Endothelial cell of umbilical vein (primary cell): Measurements from ENCODE around the gene CNNM4. TPM values are rescaled to one million over a fixed set of nuclear protein-coding genes. Genes with fewer than 3 reads are reported as not detected.

Source experiments
- BruUV-seq: library from RNA; stranded (reverse); fragments of 400-500 nt; replicated peaks from 2 replicates; lab custom pipeline; 2021; lab: Mats Ljungman, UMichigan
- CTCF ChIA-PET: fragments of 300-600, 350-600 bp; sonication (Branson Sonifier 250); formaldehyde crosslinking; loops from one replicate; lab custom pipeline; 2021; ENCODE audit warnings: antibody characterized with exemption, inconsistent platforms; lab: Charles Lee
- POLR2A ChIA-PET: fragments of 300-600, 350-600 bp; sonication (Branson Sonifier 250); formaldehyde crosslinking; loops from one replicate; lab custom pipeline; 2021; ENCODE audit warnings: antibody characterized with exemption, inconsistent platforms; lab: Charles Lee
- DNase-seq: peaks from one replicate; pipeline ENCODE4 v3.0.0-alpha.2; 2011; ENCODE audit warnings: low read depth, low spot score
- FAIRE-seq: peaks from 2 replicates; lab custom pipeline; 2011; peaks lifted over from hg19 to GRCh38; lab: Jason Lieb, UNC
- H2AFZ ChIP-seq: 2 replicates; pipeline ENCODE4 v1.6.0; 2012; ENCODE audit warnings: low read depth, low read length, control low read depth, inconsistent platforms
- H3K27ac ChIP-seq: 2 replicates; pipeline ENCODE4 v1.5.1; 2011; ENCODE audit warnings: low read depth, mild to moderate bottlenecking, control low read depth, low read length, moderate library complexity; ENCODE audit not compliant: insufficient read depth
- H3K27me3 ChIP-seq, 2 experiments: 2 replicates each; pipeline versions ENCODE4 v1.6.0 to v1.6.1; 2011; ENCODE audit warnings: low read length in 2 of 2, mixed read lengths in 1 of 2; ENCODE audit not compliant: control insufficient read depth in 2 of 2, insufficient read depth in 2 of 2
- H3K36me3 ChIP-seq, 2 experiments: 2 replicates in 1 of 2; 3 replicates in 1 of 2; pipeline ENCODE4 v1.5.1; 2011; ENCODE audit warnings: low read length in 2 of 2, mild to moderate bottlenecking in 1 of 2, moderate library complexity in 1 of 2; ENCODE audit not compliant: control insufficient read depth in 2 of 2, insufficient read depth in 2 of 2; ENCODE audit errors: extremely low read depth in 1 of 2
- H3K4me1 ChIP-seq: 3 replicates; pipeline ENCODE4 v1.5.1; 2011; ENCODE audit warnings: mild to moderate bottlenecking, low read length; ENCODE audit not compliant: control insufficient read depth, insufficient read depth; ENCODE audit errors: extremely low read depth
- H3K4me2 ChIP-seq: 2 replicates; pipeline ENCODE4 v1.6.1; 2011; ENCODE audit warnings: low read length, control low read depth, mixed read lengths; ENCODE audit not compliant: insufficient read depth
- H3K4me3 ChIP-seq, 3 experiments: fragments of 200-600 bp in 1 of 3; sonication (generic), shearing (Covaris generic) in 1 of 3; replicated peaks in 1 of 3; 2 replicates each; pipeline ENCODE4 v1.5.1; 2011 to 2016; ENCODE audit warnings: control low read depth in 3 of 3, low read length in 3 of 3, mild to moderate bottlenecking in 2 of 3, inconsistent platforms in 1 of 3, low read depth in 1 of 3, moderate library complexity in 1 of 3; ENCODE audit not compliant: insufficient read depth in 1 of 3
- H3K79me2 ChIP-seq: 2 replicates; pipeline ENCODE4 v1.6.0; 2012; ENCODE audit warnings: low read length, inconsistent platforms; ENCODE audit not compliant: control insufficient read depth, insufficient read depth
- H3K9ac ChIP-seq: replicated peaks from 2 replicates; pipeline ENCODE3; 2011; ENCODE audit warnings: low read length, control low read depth; ENCODE audit not compliant: insufficient read depth; ENCODE audit errors: extremely low read depth
- H3K9me1 ChIP-seq: replicated peaks from 3 replicates; pipeline ENCODE4 v1.6.0; 2011; ENCODE audit warnings: mild to moderate bottlenecking, low read length; ENCODE audit not compliant: control insufficient read depth, insufficient read depth; ENCODE audit errors: extremely low read depth
- H3K9me3 ChIP-seq: replicated peaks from 2 replicates; pipeline ENCODE4 v1.5.1; 2012; ENCODE audit warnings: low read length, inconsistent platforms; ENCODE audit not compliant: control insufficient read depth, insufficient read depth
- H4K20me1 ChIP-seq: replicated peaks from 2 replicates; pipeline ENCODE3; 2011; ENCODE audit warnings: mild to moderate bottlenecking, low read length; ENCODE audit not compliant: control insufficient read depth, insufficient read depth; ENCODE audit errors: extremely low read depth
- EZH2 ChIP-seq: IDR thresholded peaks from 2 replicates; pipeline ENCODE4 v1.6.1; 2012; ENCODE audit warnings: borderline replicate concordance, low read depth, mild to moderate bottlenecking, moderate library complexity, low read length, inconsistent platforms; ENCODE audit not compliant: severe bottlenecking
- FOS ChIP-seq: IDR thresholded peaks from 2 replicates; pipeline ENCODE4 v1.6.1; 2011; ENCODE audit warnings: mild to moderate bottlenecking, low read length, moderate library complexity, borderline replicate concordance; ENCODE audit not compliant: insufficient read depth
- GATA2 ChIP-seq: IDR thresholded peaks from 2 replicates; pipeline ENCODE4 v1.7.0; 2011; ENCODE audit warnings: low read depth, mild to moderate bottlenecking, moderate library complexity, mixed read lengths, low read length; ENCODE audit not compliant: insufficient read length, insufficient read depth
- JUN ChIP-seq: IDR thresholded peaks from 2 replicates; pipeline ENCODE4 v1.6.1; 2011; ENCODE audit warnings: borderline replicate concordance, low read depth; ENCODE audit not compliant: insufficient read length, insufficient read depth
- MYC ChIP-seq: IDR thresholded peaks from one replicate; pipeline ENCODE4 v1.6.1; 2011; ENCODE audit warnings: mild to moderate bottlenecking, low read depth, low read length
- POLR2A ChIP-seq: IDR thresholded peaks from 2 replicates; pipeline ENCODE4 v1.6.1; 2012; ENCODE audit warnings: low read depth, mild to moderate bottlenecking, control low read depth, low read length
- POLR2AphosphoS5 ChIP-seq: IDR thresholded peaks from 2 replicates; pipeline ENCODE4 v1.6.1; 2012; ENCODE audit warnings: low read depth, mild to moderate bottlenecking, control low read depth, low read length, moderate library complexity; ENCODE audit not compliant: insufficient read depth
- dilution Hi-C: fragments of 300-500 bp; cut with MboI; formaldehyde crosslinking; loops from one replicate; pipeline ENCODE4 v1.15.0; 2019; ENCODE audit warnings: low sequenced_read_pairs; ENCODE audit not compliant: extremely low pct_ligation_motif_present
- intact Hi-C: fragments of 100-400 bp; cut with micrococcal nuclease; formaldehyde crosslinking; loops from one replicate; pipeline ENCODE4 v1.10.0; 2022
- polyA plus RNA-seq, 4 experiments: library from polyadenylated mRNA; depleted of rRNA in 3 of 4; stranded (reverse) in 3 of 4; unstranded in 1 of 4; fragments of >200 nt; gene quantifications; 2 replicates each; pipeline versions ENCODE4 v1.2.1 to v1.2.3, GENCODE V29; 2011 to 2012; ENCODE audit warnings: missing spikeins in 1 of 4
- total RNA-seq: library from RNA; stranded (reverse); gene quantifications from 2 replicates; pipeline ENCODE4 v1.2.3, GENCODE V29; 2021
- TF ChIP-seq, protein P1 (sequence below): IDR thresholded peaks from 2 replicates; pipeline ENCODE4 v1.6.1; 2011; ENCODE audit not compliant: insufficient read depth, insufficient read length
- TF ChIP-seq, protein P2 (sequence below), 2 donors: IDR thresholded peaks; 1 replicate in 1 of 2; 2 replicates in 1 of 2; pipeline ENCODE4 v1.5.1; 2011; ENCODE audit warnings: low read length in 2 of 2, mild to moderate bottlenecking in 2 of 2, moderate library complexity in 2 of 2, control low read depth in 1 of 2, inconsistent platforms in 1 of 2, low read depth in 1 of 2; ENCODE audit not compliant: insufficient read depth in 1 of 2; ENCODE audit errors: extremely low read depth in 1 of 2

Gene CNNM4
- total and polyA plus RNA-seq, 2 donors (not counting 3 experiments of a cell fraction or from before 2014, with no cell fraction given), result 4.7 to 5.3 TPM

DNA sequence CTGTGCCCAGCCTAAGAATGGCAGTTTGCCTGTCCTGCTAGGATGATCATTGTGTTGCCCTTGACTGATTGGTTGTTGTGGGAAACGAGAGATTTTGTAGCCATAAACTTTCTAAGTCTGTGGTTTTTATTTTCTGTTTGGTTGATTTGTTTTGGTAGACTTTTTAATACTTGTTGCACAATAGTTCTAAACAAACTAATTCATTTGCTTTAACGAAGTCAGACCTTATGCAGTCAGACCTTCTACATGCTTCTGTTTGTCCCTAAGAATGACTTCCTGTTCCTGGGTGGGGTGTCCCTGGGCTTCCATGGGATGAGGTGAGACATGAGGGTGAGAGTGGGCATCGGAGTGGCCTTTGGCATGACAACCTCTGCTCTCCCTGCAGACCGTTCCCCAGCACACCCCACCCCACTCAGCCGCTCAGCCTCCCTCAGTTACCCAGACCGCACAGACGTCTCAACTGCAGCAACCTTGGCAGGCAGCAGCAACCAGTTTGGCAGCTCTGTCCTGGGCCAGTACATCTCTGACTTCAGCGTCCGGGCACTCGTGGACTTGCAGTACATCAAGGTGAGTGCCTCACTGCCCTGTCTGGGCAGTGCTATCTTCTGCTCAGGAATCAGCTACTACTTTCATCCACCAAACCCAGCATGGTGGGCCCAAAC is 47.6 kb downstream of the CNNM4 start:
- no peaks in the 10 kb centered on the region for H4K20me1 ChIP-seq
- H3K9ac ChIP-seq, result no peak overlapping the region
- no peak overlapping the region for H3K27ac ChIP-seq
- dilution Hi-C loops (no loop called here), intact Hi-C loops (no loop called here)
- H3K9me1 ChIP-seq, result no peaks in the 10 kb centered on the region
- H3K36me3 ChIP-seq, result no peaks in the 10 kb centered on the region
- no peaks in the 10 kb centered on the region for H3K79me2 ChIP-seq
- CTCF ChIA-PET, result no interaction called here
- TF ChIP-seq JUN (no peak), GATA2 (no peak), MYC (no peak), POLR2AphosphoS5 (no peak), FOS (no peak), POLR2A (no peak), EZH2 (no peak)
- TF ChIP-seq, protein P1, sequence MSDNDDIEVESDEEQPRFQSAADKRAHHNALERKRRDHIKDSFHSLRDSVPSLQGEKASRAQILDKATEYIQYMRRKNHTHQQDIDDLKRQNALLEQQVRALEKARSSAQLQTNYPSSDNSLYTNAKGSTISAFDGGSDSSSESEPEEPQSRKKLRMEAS, result no peak
- TF ChIP-seq, protein P2, sequence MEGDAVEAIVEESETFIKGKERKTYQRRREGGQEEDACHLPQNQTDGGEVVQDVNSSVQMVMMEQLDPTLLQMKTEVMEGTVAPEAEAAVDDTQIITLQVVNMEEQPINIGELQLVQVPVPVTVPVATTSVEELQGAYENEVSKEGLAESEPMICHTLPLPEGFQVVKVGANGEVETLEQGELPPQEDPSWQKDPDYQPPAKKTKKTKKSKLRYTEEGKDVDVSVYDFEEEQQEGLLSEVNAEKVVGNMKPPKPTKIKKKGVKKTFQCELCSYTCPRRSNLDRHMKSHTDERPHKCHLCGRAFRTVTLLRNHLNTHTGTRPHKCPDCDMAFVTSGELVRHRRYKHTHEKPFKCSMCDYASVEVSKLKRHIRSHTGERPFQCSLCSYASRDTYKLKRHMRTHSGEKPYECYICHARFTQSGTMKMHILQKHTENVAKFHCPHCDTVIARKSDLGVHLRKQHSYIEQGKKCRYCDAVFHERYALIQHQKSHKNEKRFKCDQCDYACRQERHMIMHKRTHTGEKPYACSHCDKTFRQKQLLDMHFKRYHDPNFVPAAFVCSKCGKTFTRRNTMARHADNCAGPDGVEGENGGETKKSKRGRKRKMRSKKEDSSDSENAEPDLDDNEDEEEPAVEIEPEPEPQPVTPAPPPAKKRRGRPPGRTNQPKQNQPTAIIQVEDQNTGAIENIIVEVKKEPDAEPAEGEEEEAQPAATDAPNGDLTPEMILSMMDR (IDR thresholded peaks at IDR 0.05; ENCODE audit: extremely low read depth in 1 of 2, insufficient read depth in 1 of 2, low read depth in 1 of 2, low read length in 2 of 2), result no peak
- no peak for FAIRE-seq
- H3K4me3 ChIP-seq, result no peak overlapping the region
- H3K9me3 ChIP-seq, result no peaks in the 10 kb centered on the region
- no peak for DNase-seq
- no peak overlapping the region for H3K4me2 ChIP-seq
- BruUV-seq, result no TSS peak
- no peaks in the 10 kb centered on the region for H3K4me1 ChIP-seq
- H3K27me3 ChIP-seq, result no peaks in the 10 kb centered on the region
- H2AFZ ChIP-seq, result no peak overlapping the region
- POLR2A ChIA-PET, result no interaction called here
